ENCODE results near the gene PLOD2. TPM values are rescaled to one million over a fixed set of nuclear protein-coding genes. Genes with fewer than 3 reads are reported as not detected.

Gene PLOD2
- total and polyA plus RNA-seq, 9 of the 15 experiments (the other 6 are each of a cell fraction or from before 2014, with no cell fraction given) = 0.18 to 1.5 (median 0.58) TPM

GRCh38 chr3:146091397-146091796, 69.6 kb downstream of the PLOD2 start (continued):
- no peak for TF ChIP-seq NFXL1 (CRISPR knock-in tag; IDR thresholded peaks at IDR 0.05)

GRCh38 chr3:146090521-146090920, 70.5 kb downstream of the PLOD2 start:
- Histone ChIP-seq H3K4me1 (replicated peaks in 1 of 2; ENCODE audit: control insufficient read depth in 2 of 2, insufficient read depth in 2 of 2, low read length in 2 of 2) (no peaks in the 10 kb centered on the region), H2AFZ (ENCODE audit: low read depth, low read length) (no peak overlapping the region), H3K36me3 (ENCODE audit: control insufficient read depth, insufficient read depth, low read length) (no peaks in the 10 kb centered on the region), H3K27ac (ENCODE audit: extremely low read depth, low read depth, low read length) (no peak overlapping the region), H3K4me3 (no peak overlapping the region), H3K9me1 (ENCODE audit: control insufficient read depth, insufficient read depth, low read length) (no peaks in the 10 kb centered on the region), H3K9ac (ENCODE audit: insufficient read depth in 1 of 2, low read depth in 2 of 2, low read length in 2 of 2) (no peak overlapping the region), H3K27me3 (ENCODE audit: control insufficient read depth in 2 of 2, insufficient read depth in 2 of 2, low read length in 2 of 2) (no peaks in the 10 kb centered on the region), H3K4me2 (ENCODE audit: insufficient read depth, low read length) (no peak overlapping the region), H4K20me1 (replicated peaks; ENCODE audit: control insufficient read depth, insufficient read depth, low read length) (no peaks in the 10 kb centered on the region), H3K9me3 (replicated peaks; ENCODE audit: control insufficient read depth, insufficient read depth, low read depth, low read length) (no peaks in the 10 kb centered on the region), H3K79me2 (ENCODE audit: control insufficient read depth, insufficient read depth, low read length) (no peaks in the 10 kb centered on the region)
- ChIA-PET CTCF (ENCODE audit: low intra/inter-chr PET ratio) (no interaction called here), POLR2A (no interaction called here)
- intact Hi-C loops (cut with micrococcal nuclease) = no loop called here
- FAIRE-seq (no peak), DNase-seq (ENCODE audit: extremely low read depth in 1 of 4, low spot score in 3 of 4) (no peak), ATAC-seq (no peak)
- BruUV-seq (replicated peaks) = no TSS peak
- 3% methylated on average over 2 of the region's 2 CpGs for WGBS (ENCODE audit: insufficient coverage, low coverage, missing lambda C conversion rate)
- in situ Hi-C loops (cut with MboI) = no loop called here
- TF ChIP-seq NCOA6 (IDR thresholded peaks at IDR 0.05) (no peak), ZNF146 (CRISPR knock-in tag; IDR thresholded peaks at IDR 0.05; ENCODE audit: unreplicated experiment) (no peak), TCF3 (CRISPR knock-in tag; IDR thresholded peaks at IDR 0.05) (no peak), SMC3 (conservative IDR thresholded peaks at IDR 0.05; ENCODE audit: insufficient read depth, low read depth, low read length) (no peak), ZMIZ1 (IDR thresholded peaks at IDR 0.05; ENCODE audit: low read depth in 2 of 2, low read length in 2 of 2) (no peak), SREBF1 (IDR thresholded peaks at IDR 0.05; ENCODE audit: borderline replicate concordance, low read depth, low read length) (no peak), PKNOX1 (IDR thresholded peaks at IDR 0.05) (no peak), POLR2A (conservative IDR thresholded peaks at IDR 0.05) (no peak), ARHGAP35 (IDR thresholded peaks at IDR 0.05; ENCODE audit: partially characterized antibody) (no peak), ZNF583 (CRISPR knock-in tag; IDR thresholded peaks at IDR 0.05) (no peak), NFIC (IDR thresholded peaks at IDR 0.05) (no peak), NEUROD1 (IDR thresholded peaks at IDR 0.05; ENCODE audit: borderline replicate concordance, low read depth, low read length, partially characterized antibody) (no peak), ATF7 (IDR thresholded peaks at IDR 0.05) (no peak), CTCFL (IDR thresholded peaks at IDR 0.05; ENCODE audit: borderline replicate concordance, insufficient read depth, low read depth, low read length, poor library complexity, severe bottlenecking) (no peak), KAT8 (IDR thresholded peaks at IDR 0.05; ENCODE audit: low read depth) (no peak), ZBTB1 (CRISPR knock-in tag; IDR thresholded peaks at IDR 0.05; ENCODE audit: borderline replicate concordance, low read depth) (no peak)
